ENCODE results near the gene STXBP3. TPM values are rescaled to one million over a fixed set of nuclear protein-coding genes. Genes with fewer than 3 reads are reported as not detected.
"Not testable (repeated sequence)": the region's sequence is repeated elsewhere in the genome, so short reads cannot be mapped to it uniquely, and the experiment has no call there.

STXBP3 gene
- total RNA-seq, 1 donor: 78.7 TPM

- no peak for DNase-seq (ENCODE audit: low read depth)
- no peak overlapping the region for H3K4me3 ChIP-seq (ENCODE audit: low read depth, low read length)
- no peak for TF ChIP-seq CTCF (IDR thresholded peaks at IDR 0.05; ENCODE audit: insufficient read depth, low read length)
Measured at GRCh38 chr1:108777839-108778238, 31.4 kb downstream of the STXBP3 start.

- H3K4me3 ChIP-seq (ENCODE audit: low read depth, low read length): no peak overlapping the region
- no peak for DNase-seq (ENCODE audit: low read depth)
- TF ChIP-seq CTCF (IDR thresholded peaks at IDR 0.05; ENCODE audit: insufficient read depth, low read length): no peak
Measured at GRCh38 chr1:108779455-108779854, 33.0 kb downstream of the STXBP3 start.

GRCh38 chr1:108780937-108781574 lies 34.6 kb downstream of the STXBP3 start:
- no peak overlapping the region for H3K4me3 ChIP-seq (ENCODE audit: low read depth, low read length)
- DNase-seq (ENCODE audit: low read depth): no peak
- no peak for TF ChIP-seq CTCF (IDR thresholded peaks at IDR 0.05; ENCODE audit: insufficient read depth, low read length)

- H3K4me3 ChIP-seq (ENCODE audit: low read depth, low read length); DNase-seq (ENCODE audit: low read depth): not testable (repeated sequence)
Measured at GRCh38 chr1:108781575-108781944, 35.1 kb downstream of the STXBP3 start.

- TF ChIP-seq CTCF (IDR thresholded peaks at IDR 0.05; ENCODE audit: insufficient read depth, low read length): no peak
- DNase-seq (ENCODE audit: low read depth): no peak
- no peak overlapping the region for H3K4me3 ChIP-seq (ENCODE audit: low read depth, low read length)
Measured at GRCh38 chr1:108785264-108785663, 38.8 kb downstream of the STXBP3 start.

GRCh38 chr1:108785880-108786279 lies 39.4 kb downstream of the STXBP3 start:
- no peak for TF ChIP-seq CTCF (IDR thresholded peaks at IDR 0.05; ENCODE audit: insufficient read depth, low read length)
- DNase-seq (ENCODE audit: low read depth): no peak
- no peak overlapping the region for H3K4me3 ChIP-seq (ENCODE audit: low read depth, low read length)

GRCh38 chr1:108791790-108792189 lies 45.3 kb downstream of the STXBP3 start:
- H3K4me3 ChIP-seq (ENCODE audit: low read depth, low read length): no peak overlapping the region
- no peak for TF ChIP-seq CTCF (IDR thresholded peaks at IDR 0.05; ENCODE audit: insufficient read depth, low read length)
- DNase-seq (ENCODE audit: low read depth): no peak
